ENCODE results near the gene HCK. TPM values are rescaled to one million over a fixed set of nuclear protein-coding genes. Genes with fewer than 3 reads are reported as not detected.

The HCK gene
- total RNA-seq, 2 donors from 2014 or later = 0.16 TPM; not detected in 1

GRCh38 chr20:32149566-32150170 lies 97.6 kb downstream of the HCK start:
- Mint-ChIP-seq H3K27ac (peak overlapping the region in 1 of 2 donors; percentile 14), H3K9me3 (no peaks in the 10 kb centered on the region), H3K36me3 (no peaks in the 10 kb centered on the region)
- ATAC-seq (no peak), DNase-seq (ENCODE audit: low spot score in 2 of 2) (no peak)

- Mint-ChIP-seq H3K36me3 (no peaks in the 10 kb centered on the region), H3K9me3 (no peaks in the 10 kb centered on the region), H3K27ac (peak overlapping the region; percentile 21 to 65)
- DNase-seq (ENCODE audit: low spot score in 2 of 2) = no peak
- no peak for ATAC-seq
Measured at GRCh38 chr20:32150291-32150848, 98.3 kb downstream of the HCK start.

Other genes with a start within 250 kb of the HCK start
- gene MYLK2, start 232.9 kb upstream of the HCK start, total RNA-seq = under 1 TPM; 0.31 to 0.34 TPM
- gene FOXS1, start 206.6 kb upstream of the HCK start, total RNA-seq = not detected
- gene DUSP15, start 181.7 kb upstream of the HCK start, total RNA-seq = not detected
- gene TTLL9, start 181.6 kb upstream of the HCK start, total RNA-seq = not detected
- 10 to 100 TPM; 13.1 to 20.6 TPM for gene PDRG1, start 100.2 kb upstream of the HCK start, total RNA-seq
- gene XKR7, start 84.1 kb upstream of the HCK start, total RNA-seq = under 1 TPM in 1 of 2 donors, not detected in 1; 0.09 TPM
- not detected for gene CCM2L, start 41.8 kb upstream of the HCK start, total RNA-seq
- 10 to 100 TPM; 41.0 to 45.4 TPM for gene TM9SF4, start 57.5 kb downstream of the HCK start, total RNA-seq
- gene PLAGL2, start 155.5 kb downstream of the HCK start, total RNA-seq = 10 to 100 TPM; 51.3 to 65.2 TPM
- gene POFUT1, start 155.6 kb downstream of the HCK start, total RNA-seq = 10 to 100 TPM; 18.7 to 39.7 TPM
- 10 to 100 TPM; 21.9 to 37.8 TPM for gene KIF3B, start 225.4 kb downstream of the HCK start, total RNA-seq